ENCODE measurements around the gene ASXL3. TPM values are rescaled to one million over a fixed set of nuclear protein-coding genes. Genes with fewer than 3 reads are reported as not detected.

Gene ASXL3
- total and polyA plus RNA-seq, 2 donors (not counting 1 experiment from before 2014, with no cell fraction given): 0.02 TPM; not detected in 1

DNA sequence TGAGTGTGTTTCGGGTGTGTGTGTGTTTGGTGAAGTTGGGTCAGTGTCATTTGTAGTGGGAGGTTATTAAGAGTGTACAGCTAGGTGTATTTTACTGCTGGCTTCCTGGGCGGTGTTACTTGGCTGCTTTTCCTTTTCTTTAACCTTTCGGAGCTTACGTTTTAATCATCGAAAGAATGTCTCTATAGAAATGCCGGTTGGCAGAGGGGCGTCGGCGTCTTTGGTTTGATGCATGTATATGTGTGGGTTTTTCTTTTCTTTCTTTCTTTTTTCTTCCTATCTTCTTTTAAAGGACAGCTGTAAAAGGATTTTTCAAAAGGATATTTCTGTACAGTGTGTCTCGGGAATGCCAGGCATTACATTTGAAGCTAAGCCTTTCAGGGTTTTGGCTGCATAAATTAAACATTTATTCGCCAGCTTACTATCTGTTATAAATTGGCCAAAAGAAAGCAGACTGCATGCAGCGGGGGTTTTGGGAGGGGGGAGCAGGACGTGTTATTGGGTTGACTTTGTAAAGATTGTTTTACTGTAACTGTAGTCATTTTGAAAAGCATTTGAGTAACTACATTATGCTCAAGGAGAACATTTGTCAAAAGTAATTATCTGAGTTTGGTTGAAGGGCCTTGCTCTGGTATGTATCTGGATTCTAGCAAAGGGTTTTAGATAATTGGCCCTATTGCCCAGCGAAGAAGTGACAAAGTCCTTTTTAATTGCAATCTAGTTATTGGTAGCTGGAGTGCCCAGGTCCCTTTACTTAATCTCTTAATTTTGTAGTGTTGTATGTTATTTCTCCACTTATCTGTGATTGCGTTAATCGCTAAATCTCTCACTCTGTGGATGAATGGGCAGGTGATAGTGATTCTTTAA, 1.6 kb downstream of the ASXL3 start:
- Mint-ChIP-seq H3K27me3 (peaks cover 26% of the 10 kb centered on the region), H3K4me3 (no peak overlapping the region), H3K4me1 (peaks cover 6% of the 10 kb centered on the region), H3K9me3 (ENCODE audit: insufficient read depth) (no peaks in the 10 kb centered on the region), H3K27ac (no peak overlapping the region)
- WGBS (ENCODE audit: insufficient coverage): 83% methylated on average over 3 of the region's 16 CpGs
- H3K4me3 ChIP-seq (ENCODE audit: control extremely low read depth in 1 of 5, extremely low read depth in 1 of 5, insufficient read depth in 1 of 5, low read depth in 2 of 5, low read length in 4 of 5): no peak overlapping the region
- peak overlapping the region; percentile 57 for H3K4me2 ChIP-seq (replicated peaks; ENCODE audit: low read depth, low read length, poor library complexity, severe bottlenecking)
- intact Hi-C loops (cut with micrococcal nuclease): no loop called here
- no peak overlapping the region for H3K27ac ChIP-seq (ENCODE audit: low read length in 2 of 2)
- H3K27me3 ChIP-seq (replicated peaks in 1 of 4; ENCODE audit: control extremely low read depth in 1 of 4, control insufficient read depth in 3 of 4, insufficient read depth in 4 of 4, low read length in 3 of 4): peaks cover 0 to 23% (median 12%) of the 10 kb centered on the region in 4 experiments
- ChIA-PET CTCF (no interaction called here), POLR2A (no interaction called here)
- peak overlapping the region; percentile 30 for H2AFZ ChIP-seq (ENCODE audit: insufficient read depth, low read depth, low read length, poor library complexity, severe bottlenecking)
- H4K20me1 ChIP-seq (ENCODE audit: control insufficient read depth, insufficient read depth, low read length, poor library complexity, severe bottlenecking): no peaks in the 10 kb centered on the region
- H3K79me2 ChIP-seq (ENCODE audit: control insufficient read depth, insufficient read depth, low read length): no peaks in the 10 kb centered on the region
- no peak for TF ChIP-seq EZH2 (IDR thresholded peaks at IDR 0.05; ENCODE audit: borderline replicate concordance, insufficient read depth, low read depth, low read length, poor library complexity, severe bottlenecking)
- TF ChIP-seq, protein P1, sequence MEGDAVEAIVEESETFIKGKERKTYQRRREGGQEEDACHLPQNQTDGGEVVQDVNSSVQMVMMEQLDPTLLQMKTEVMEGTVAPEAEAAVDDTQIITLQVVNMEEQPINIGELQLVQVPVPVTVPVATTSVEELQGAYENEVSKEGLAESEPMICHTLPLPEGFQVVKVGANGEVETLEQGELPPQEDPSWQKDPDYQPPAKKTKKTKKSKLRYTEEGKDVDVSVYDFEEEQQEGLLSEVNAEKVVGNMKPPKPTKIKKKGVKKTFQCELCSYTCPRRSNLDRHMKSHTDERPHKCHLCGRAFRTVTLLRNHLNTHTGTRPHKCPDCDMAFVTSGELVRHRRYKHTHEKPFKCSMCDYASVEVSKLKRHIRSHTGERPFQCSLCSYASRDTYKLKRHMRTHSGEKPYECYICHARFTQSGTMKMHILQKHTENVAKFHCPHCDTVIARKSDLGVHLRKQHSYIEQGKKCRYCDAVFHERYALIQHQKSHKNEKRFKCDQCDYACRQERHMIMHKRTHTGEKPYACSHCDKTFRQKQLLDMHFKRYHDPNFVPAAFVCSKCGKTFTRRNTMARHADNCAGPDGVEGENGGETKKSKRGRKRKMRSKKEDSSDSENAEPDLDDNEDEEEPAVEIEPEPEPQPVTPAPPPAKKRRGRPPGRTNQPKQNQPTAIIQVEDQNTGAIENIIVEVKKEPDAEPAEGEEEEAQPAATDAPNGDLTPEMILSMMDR (IDR thresholded peaks at IDR 0.05): no peak
- H3K9me3 ChIP-seq (ENCODE audit: control extremely low read depth in 1 of 3, control insufficient read depth in 2 of 3, insufficient read depth in 1 of 3, low read length in 2 of 3): peaks cover 0 to 10% (median 0%) of the 10 kb centered on the region in 3 donors
- H3K9ac ChIP-seq (ENCODE audit: low read length): no peak overlapping the region
- ATAC-seq (ENCODE audit: low read depth) (no peak), DNase-seq (no peak)
- H3K36me3 ChIP-seq (replicated peaks in 1 of 2; ENCODE audit: control extremely low read depth in 1 of 2, control insufficient read depth in 1 of 2, extremely low read depth in 1 of 2, insufficient read depth in 2 of 2, low read length in 1 of 2): no peaks in the 10 kb centered on the region
- H3K4me1 ChIP-seq (ENCODE audit: control insufficient read depth in 2 of 2, insufficient read depth in 2 of 2, low read length in 2 of 2): peaks cover 12 to 14% of the 10 kb centered on the region in 2 donors

DNA sequence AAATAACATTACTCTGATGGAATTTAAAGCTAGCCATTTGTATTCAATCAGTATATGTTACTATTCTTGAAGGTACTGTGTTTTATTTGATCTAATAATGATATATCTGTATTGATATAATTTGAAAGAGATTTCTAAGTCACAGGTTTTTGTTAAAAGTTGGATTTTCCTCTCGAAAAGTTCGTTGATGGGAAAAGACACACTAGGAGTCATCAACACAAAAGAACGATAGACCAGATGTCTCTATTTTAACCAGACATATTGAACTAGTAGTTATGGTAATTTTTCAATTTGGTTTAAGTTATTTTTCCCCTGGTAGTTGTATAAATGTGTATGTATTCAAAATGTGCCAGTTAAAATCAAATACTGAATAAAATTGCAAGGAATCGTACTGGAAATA, 2.5 kb downstream of the ASXL3 start:
- H3K79me2 ChIP-seq (ENCODE audit: control insufficient read depth, insufficient read depth, low read length): no peaks in the 10 kb centered on the region
- CTCF ChIA-PET: no interaction called here
- H3K36me3 ChIP-seq (replicated peaks in 1 of 2; ENCODE audit: control extremely low read depth in 1 of 2, control insufficient read depth in 1 of 2, extremely low read depth in 1 of 2, insufficient read depth in 2 of 2, low read length in 1 of 2): no peaks in the 10 kb centered on the region
- no CpG with 5 or more reads among the region's 4 CpGs for WGBS (ENCODE audit: insufficient coverage)
- H3K4me3 ChIP-seq (ENCODE audit: control extremely low read depth in 1 of 5, extremely low read depth in 1 of 5, insufficient read depth in 1 of 5, low read depth in 2 of 5, low read length in 4 of 5): no peak overlapping the region
- no peak for DNase-seq
- intact Hi-C loops (cut with micrococcal nuclease): no loop called here
- Mint-ChIP-seq H3K4me3 (no peak overlapping the region), H3K27me3 (peaks cover 18% of the 10 kb centered on the region), H3K4me1 (peaks cover 6% of the 10 kb centered on the region), H3K9me3 (ENCODE audit: insufficient read depth) (no peaks in the 10 kb centered on the region), H3K27ac (no peak overlapping the region)
- H3K9ac ChIP-seq (ENCODE audit: low read length): no peak overlapping the region
- no peak for ATAC-seq (ENCODE audit: low read depth)
- POLR2A ChIA-PET: no interaction called here
- H3K9me3 ChIP-seq (ENCODE audit: control extremely low read depth in 1 of 3, control insufficient read depth in 2 of 3, insufficient read depth in 1 of 3, low read length in 2 of 3): peaks cover 0 to 10% (median 0%) of the 10 kb centered on the region in 3 donors
- H2AFZ ChIP-seq (ENCODE audit: insufficient read depth, low read depth, low read length, poor library complexity, severe bottlenecking): no peak overlapping the region
- peaks cover 12 to 14% of the 10 kb centered on the region in 2 donors for H3K4me1 ChIP-seq (ENCODE audit: control insufficient read depth in 2 of 2, insufficient read depth in 2 of 2, low read length in 2 of 2)
- H3K4me2 ChIP-seq (replicated peaks; ENCODE audit: low read depth, low read length, poor library complexity, severe bottlenecking): no peak overlapping the region
- TF ChIP-seq EZH2 (IDR thresholded peaks at IDR 0.05; ENCODE audit: borderline replicate concordance, insufficient read depth, low read depth, low read length, poor library complexity, severe bottlenecking): no peak
- TF ChIP-seq, protein P1 (IDR thresholded peaks at IDR 0.05): no peak
- no peak overlapping the region for H3K27ac ChIP-seq (ENCODE audit: low read length in 2 of 2)
- no peaks in the 10 kb centered on the region for H4K20me1 ChIP-seq (ENCODE audit: control insufficient read depth, insufficient read depth, low read length, poor library complexity, severe bottlenecking)
- H3K27me3 ChIP-seq (replicated peaks in 1 of 4; ENCODE audit: control extremely low read depth in 1 of 4, control insufficient read depth in 3 of 4, insufficient read depth in 4 of 4, low read length in 3 of 4): peaks cover 0 to 19% (median 11%) of the 10 kb centered on the region in 4 experiments
